Suprapubic skin (tissue), 4 donors: Measurements from ENCODE around the gene FUT7. TPM values are rescaled to one million over a fixed set of nuclear protein-coding genes. Genes with fewer than 3 reads are reported as not detected.

ENCODE experiments used
- DNase-seq, 2 donors: peaks; one replicate each; pipeline ENCODE4 v3.0.0-alpha.2; 2019; ENCODE audit warnings: low spot score in 2 of 2
- H3K27ac ChIP-seq: fragments of 200-600 bp; sonication (generic); one replicate; pipeline ENCODE4 v1.5.1; 2019
- H3K27me3 ChIP-seq: fragments of 200-600 bp; sonication (generic); one replicate; pipeline ENCODE4 v1.5.1; 2019
- H3K36me3 ChIP-seq: fragments of 200-600 bp; sonication (generic); one replicate; pipeline ENCODE4 v1.5.1; 2019
- H3K4me1 ChIP-seq: fragments of 200-600 bp; sonication (generic); one replicate; pipeline ENCODE4 v1.5.1; 2019
- H3K4me3 ChIP-seq: fragments of 200-600 bp; sonication (generic); one replicate; pipeline ENCODE4 v1.5.1; 2019; ENCODE audit warnings: mild to moderate bottlenecking
- H3K9me3 ChIP-seq: fragments of 200-600 bp; sonication (generic); one replicate; pipeline ENCODE4 v1.5.1; 2019
- EP300 ChIP-seq: sonication (generic); formaldehyde crosslinking; IDR thresholded peaks from one replicate; pipeline ENCODE4 v1.6.1; 2017; ENCODE audit warnings: antibody characterized with exemption
- POLR2A ChIP-seq, 2 donors: fragments of 450-650 bp; IDR thresholded peaks; one replicate each; pipeline ENCODE4 v1.6.1; 2017; ENCODE audit warnings: antibody characterized with exemption in 2 of 2, mild to moderate bottlenecking in 2 of 2, moderate library complexity in 2 of 2
- POLR2AphosphoS5 ChIP-seq, 3 donors: sonication (generic); formaldehyde crosslinking; IDR thresholded peaks; one replicate each; pipeline ENCODE4 v1.6.1; 2017; ENCODE audit warnings: antibody characterized with exemption in 3 of 3
- WGBS: methylation state at CpG from one replicate; pipeline ENCODE4 v1.1.5; 2018; 5-methylcytosine and 5-hydroxymethylcytosine counted together
- total RNA-seq, 4 donors: library from RNA; depleted of rRNA; stranded (reverse); fragments of >200 nt; gene quantifications; one replicate each; pipeline ENCODE4 v1.1.0, GENCODE V29; 2016
- TF ChIP-seq, protein P1 (sequence below), 2 donors: fragments of 200-600 bp in 1 of 2; fragments of 450-650 bp in 1 of 2; sonication (generic) in 1 of 2; IDR thresholded peaks; one replicate each; pipeline ENCODE4 v1.5.1; 2016 to 2019; ENCODE audit warnings: antibody characterized with exemption in 2 of 2, mild to moderate bottlenecking in 1 of 2, moderate library complexity in 1 of 2

Gene FUT7
- total RNA-seq, 4 donors from 2014 or later, result 0.72 TPM; not detected in 3

DNA sequence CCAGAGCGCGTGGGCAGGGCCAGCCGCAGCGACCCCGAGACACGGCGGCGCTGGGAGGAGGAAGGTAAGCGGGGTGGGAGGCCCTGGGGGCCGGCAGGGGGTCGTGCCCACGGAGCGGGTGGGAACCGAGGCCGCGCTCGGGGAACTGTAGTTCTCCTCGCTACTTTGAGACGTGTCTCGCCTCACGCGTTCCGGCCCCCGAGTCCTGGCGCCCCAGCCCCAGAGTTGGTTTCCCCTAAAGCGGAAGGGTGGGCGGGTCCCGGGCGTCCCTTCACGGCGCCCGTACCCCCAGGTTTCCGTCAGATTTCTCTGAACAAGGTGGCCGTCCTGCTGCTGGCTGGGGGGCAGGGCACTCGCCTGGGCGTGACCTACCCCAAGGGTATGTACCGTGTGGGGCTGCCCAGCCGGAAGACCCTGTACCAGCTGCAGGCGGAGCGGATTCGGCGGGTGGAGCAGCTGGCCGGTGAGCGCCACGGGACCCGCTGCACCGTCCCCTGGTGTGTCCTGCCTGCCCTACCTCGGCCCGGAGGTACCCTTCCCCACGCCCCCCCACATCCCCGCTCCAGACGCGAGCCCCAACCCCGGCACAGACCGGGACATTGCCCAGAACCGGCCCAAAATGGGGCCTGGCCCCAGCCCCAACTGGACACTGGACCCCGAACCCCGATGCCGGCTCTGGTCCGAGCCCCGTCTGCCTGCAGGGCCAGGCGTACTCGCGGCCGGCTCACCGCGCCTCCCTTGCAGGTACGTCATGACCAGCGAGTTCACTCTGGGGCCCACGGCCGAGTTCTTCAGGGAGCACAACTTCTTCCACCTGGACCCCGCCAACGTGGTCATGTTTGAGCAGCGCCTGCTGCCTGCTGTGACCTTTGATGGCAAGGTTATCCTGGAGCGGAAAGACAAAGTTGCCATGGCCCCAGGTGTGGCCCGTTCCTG lies 46.1 kb upstream of the FUT7 start:
- H3K27me3 ChIP-seq, result no peaks in the 10 kb centered on the region
- TF ChIP-seq POLR2A (IDR thresholded peaks at IDR 0.05) (no peak), EP300 (no peak), POLR2AphosphoS5 (IDR thresholded peaks at IDR 0.05) (no peak)
- TF ChIP-seq, protein P1, sequence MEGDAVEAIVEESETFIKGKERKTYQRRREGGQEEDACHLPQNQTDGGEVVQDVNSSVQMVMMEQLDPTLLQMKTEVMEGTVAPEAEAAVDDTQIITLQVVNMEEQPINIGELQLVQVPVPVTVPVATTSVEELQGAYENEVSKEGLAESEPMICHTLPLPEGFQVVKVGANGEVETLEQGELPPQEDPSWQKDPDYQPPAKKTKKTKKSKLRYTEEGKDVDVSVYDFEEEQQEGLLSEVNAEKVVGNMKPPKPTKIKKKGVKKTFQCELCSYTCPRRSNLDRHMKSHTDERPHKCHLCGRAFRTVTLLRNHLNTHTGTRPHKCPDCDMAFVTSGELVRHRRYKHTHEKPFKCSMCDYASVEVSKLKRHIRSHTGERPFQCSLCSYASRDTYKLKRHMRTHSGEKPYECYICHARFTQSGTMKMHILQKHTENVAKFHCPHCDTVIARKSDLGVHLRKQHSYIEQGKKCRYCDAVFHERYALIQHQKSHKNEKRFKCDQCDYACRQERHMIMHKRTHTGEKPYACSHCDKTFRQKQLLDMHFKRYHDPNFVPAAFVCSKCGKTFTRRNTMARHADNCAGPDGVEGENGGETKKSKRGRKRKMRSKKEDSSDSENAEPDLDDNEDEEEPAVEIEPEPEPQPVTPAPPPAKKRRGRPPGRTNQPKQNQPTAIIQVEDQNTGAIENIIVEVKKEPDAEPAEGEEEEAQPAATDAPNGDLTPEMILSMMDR (IDR thresholded peaks at IDR 0.05), result no peak
- H3K36me3 ChIP-seq, result peaks cover 33% of the 10 kb centered on the region
- H3K4me3 ChIP-seq, result peak overlapping the region; percentile 77
- 7% methylated on average over 9 of the region's 76 CpGs for WGBS
- H3K4me1 ChIP-seq, result peaks cover 37% of the 10 kb centered on the region
- peak in 1 of 2 donors; percentile 81 for DNase-seq
- H3K27ac ChIP-seq, result peak overlapping the region; percentile 68
- H3K9me3 ChIP-seq, result no peaks in the 10 kb centered on the region

DNA sequence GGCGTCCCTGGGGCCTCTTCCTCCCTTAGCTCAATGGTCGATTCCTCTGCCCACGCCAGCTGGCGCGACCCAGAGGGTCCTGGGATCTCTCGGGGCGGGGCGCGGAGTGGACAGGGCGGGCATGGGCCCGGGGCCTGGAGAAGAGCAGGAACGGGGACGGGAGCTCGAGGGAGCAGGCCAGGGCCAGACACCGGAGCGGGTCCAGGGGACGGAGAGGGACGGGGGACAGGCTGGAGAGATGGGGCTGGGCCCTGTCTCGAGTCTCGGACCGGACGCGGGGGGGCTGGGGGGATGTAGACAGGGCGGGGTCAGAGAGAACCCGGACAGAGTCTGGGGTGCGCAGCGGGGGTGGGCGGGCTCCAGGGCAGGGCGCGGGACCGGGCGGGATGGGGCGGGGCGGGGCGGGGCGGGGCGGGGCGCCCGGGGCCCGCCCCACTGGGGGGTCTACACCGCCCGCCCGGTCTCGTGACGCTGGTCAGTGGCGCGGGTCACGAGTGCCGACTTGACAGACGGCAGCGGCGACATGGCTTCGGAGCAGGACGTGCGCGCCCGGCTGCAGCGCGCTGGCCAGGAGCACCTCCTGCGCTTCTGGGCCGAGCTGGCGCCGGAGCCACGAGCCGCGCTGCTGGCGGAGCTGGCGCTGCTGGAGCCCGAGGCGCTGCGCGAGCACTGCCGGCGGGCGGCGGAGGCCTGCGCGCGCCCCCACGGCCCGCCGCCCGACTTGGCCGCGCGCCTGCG lies 45.3 kb upstream of the FUT7 start, which contains the start of gene UAP1L1:
UAP1L1 (plus strand) TSS at position 508 of the 738 bp plus-strand sequence; CDS start at position 524, 16 bp downstream.
- Histone ChIP-seq H3K27me3 (no peaks in the 10 kb centered on the region), H3K4me1 (peaks cover 31% of the 10 kb centered on the region), H3K4me3 (peak within 1 kb of the TSS; percentile 77), H3K27ac (peak within 1 kb of the TSS; percentile 68), H3K36me3 (peaks cover 24% of the 10 kb centered on the region), H3K9me3 (no peaks in the 10 kb centered on the region)
- TF ChIP-seq EP300, result no peak
- no peak for TF ChIP-seq POLR2AphosphoS5 (IDR thresholded peaks at IDR 0.05)
- TF ChIP-seq, protein P1 (IDR thresholded peaks at IDR 0.05), result no peak
- no peak for TF ChIP-seq POLR2A (IDR thresholded peaks at IDR 0.05)
- peak; percentile 88 to 90 for DNase-seq
- 7% methylated on average over 9 of the region's 87 CpGs for WGBS

DNA sequence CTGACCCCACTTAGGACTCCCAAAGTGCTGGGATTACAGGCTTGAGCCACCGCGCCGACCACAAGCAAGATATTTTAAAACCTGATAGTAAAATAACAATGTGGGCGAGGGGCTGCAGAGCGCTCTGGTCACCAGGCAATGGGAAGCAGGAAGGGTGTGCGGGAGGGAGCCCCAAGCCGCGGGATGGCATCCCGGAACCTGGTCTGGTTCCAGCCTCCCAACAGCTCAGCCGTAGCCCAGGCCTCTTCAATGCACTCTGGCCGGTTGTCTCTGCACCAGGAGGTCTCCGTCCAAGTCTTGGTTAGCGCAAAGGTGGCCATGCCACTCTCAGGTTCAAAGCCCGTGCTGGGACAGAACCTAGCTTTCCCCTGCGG lies 44.7 kb upstream of the FUT7 start:
- H3K4me3 ChIP-seq, result peak overlapping the region; percentile 77
- peak overlapping the region; percentile 68 for H3K27ac ChIP-seq
- no peaks in the 10 kb centered on the region for H3K27me3 ChIP-seq
- peaks cover 31% of the 10 kb centered on the region for H3K4me1 ChIP-seq
- peaks cover 19% of the 10 kb centered on the region for H3K36me3 ChIP-seq
- H3K9me3 ChIP-seq, result no peaks in the 10 kb centered on the region
- no peak for DNase-seq
- no peak for TF ChIP-seq POLR2AphosphoS5 (IDR thresholded peaks at IDR 0.05)
- TF ChIP-seq POLR2A (IDR thresholded peaks at IDR 0.05), result no peak
- TF ChIP-seq, protein P1 (IDR thresholded peaks at IDR 0.05), result no peak
- no peak for TF ChIP-seq EP300
- 94% methylated on average over 9 of the region's 15 CpGs for WGBS

DNA sequence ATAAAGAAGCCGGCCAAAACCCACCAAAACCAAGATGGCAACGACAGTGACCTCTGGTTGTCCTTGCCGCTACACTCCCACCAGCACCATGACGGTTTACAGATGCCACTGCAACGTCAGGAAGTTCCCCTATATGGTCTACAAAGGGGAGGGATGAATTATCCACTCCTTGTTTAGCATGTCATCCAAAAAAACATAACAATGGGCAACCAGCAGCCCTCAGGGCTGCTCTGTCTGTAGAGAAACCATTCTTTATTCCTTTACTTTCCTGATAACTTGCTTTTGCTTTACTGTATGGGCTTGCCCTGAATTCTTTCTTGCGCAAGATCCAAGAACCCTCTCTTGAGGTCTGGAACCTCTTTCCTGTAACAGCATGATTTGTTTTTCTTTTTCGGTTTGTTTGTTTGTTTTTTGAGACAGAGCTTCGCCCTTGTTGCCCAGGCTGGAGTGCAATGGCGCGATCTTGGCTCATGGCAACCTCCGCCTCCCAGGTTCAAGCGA lies 43.4 kb upstream of the FUT7 start:
- WGBS, result 81% methylated on average over 12 of the region's 12 CpGs
- H3K36me3 ChIP-seq, result peaks cover 10% of the 10 kb centered on the region
- H3K27ac ChIP-seq, result peak overlapping the region; percentile 73
- no peaks in the 10 kb centered on the region for H3K27me3 ChIP-seq
- H3K9me3 ChIP-seq, result no peaks in the 10 kb centered on the region
- H3K4me3 ChIP-seq, result no peak overlapping the region
- DNase-seq, result no peak
- TF ChIP-seq, protein P1 (IDR thresholded peaks at IDR 0.05), result no peak
- TF ChIP-seq EP300 (no peak), POLR2A (IDR thresholded peaks at IDR 0.05) (no peak), POLR2AphosphoS5 (IDR thresholded peaks at IDR 0.05) (no peak)
- H3K4me1 ChIP-seq, result peaks cover 41% of the 10 kb centered on the region
